Erythroblast (primary cell): ENCODE results near the gene ANKRD52.

Source experiments
- GATA1 ChIP-seq: IDR thresholded peaks from 2 replicates; pipeline ENCODE4 v1.6.1; 2011; ENCODE audit warnings: low read depth, mild to moderate bottlenecking, control low read depth, low read length, moderate library complexity
- POLR2A ChIP-seq: IDR thresholded peaks from 2 replicates; pipeline ENCODE4 v1.6.1; 2011; ENCODE audit warnings: mild to moderate bottlenecking, low read length

DNA sequence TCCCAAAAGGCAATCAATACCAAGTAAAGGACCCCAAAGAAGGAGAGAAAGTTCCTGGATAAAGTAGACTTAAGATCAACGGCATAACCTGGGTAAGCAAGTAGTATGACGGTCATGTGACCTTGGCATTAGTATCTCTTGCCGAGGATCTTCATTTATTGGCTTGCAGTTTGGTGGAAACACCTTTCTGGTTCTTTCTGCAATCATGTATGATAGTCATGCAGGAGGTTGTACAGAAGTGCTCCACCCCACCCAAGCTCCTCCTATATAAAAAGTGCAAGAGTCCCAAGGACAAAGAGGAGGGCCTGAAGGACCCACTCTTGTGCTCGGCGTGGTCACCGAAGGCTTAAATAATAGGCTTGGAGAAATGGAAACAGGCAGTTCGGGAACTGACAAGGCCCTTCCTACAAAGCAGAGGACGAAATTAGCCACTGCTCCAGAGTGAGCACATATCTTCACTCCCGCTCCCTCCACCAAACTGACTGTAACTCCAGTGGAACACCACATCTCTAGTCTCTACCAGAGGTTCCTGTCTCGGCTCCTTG is 41.2 kb upstream of the ANKRD52 start:
- TF ChIP-seq POLR2A (no peak), GATA1 (no peak)
